Suprapubic skin (tissue), 4 donors: Measurements from ENCODE around the gene KRTAP10-6. TPM values are rescaled to one million over a fixed set of nuclear protein-coding genes. Genes with fewer than 3 reads are reported as not detected.

Experiments used
- DNase-seq, 2 donors: peaks; one replicate each; pipeline ENCODE4 v3.0.0-alpha.2; 2019; ENCODE audit warnings: low spot score in 2 of 2
- H3K27ac ChIP-seq: fragments of 200-600 bp; sonication (generic); one replicate; pipeline ENCODE4 v1.5.1; 2019
- H3K27me3 ChIP-seq: fragments of 200-600 bp; sonication (generic); one replicate; pipeline ENCODE4 v1.5.1; 2019
- H3K36me3 ChIP-seq: fragments of 200-600 bp; sonication (generic); one replicate; pipeline ENCODE4 v1.5.1; 2019
- H3K4me1 ChIP-seq: fragments of 200-600 bp; sonication (generic); one replicate; pipeline ENCODE4 v1.5.1; 2019
- H3K4me3 ChIP-seq: fragments of 200-600 bp; sonication (generic); one replicate; pipeline ENCODE4 v1.5.1; 2019; ENCODE audit warnings: mild to moderate bottlenecking
- H3K9me3 ChIP-seq: fragments of 200-600 bp; sonication (generic); one replicate; pipeline ENCODE4 v1.5.1; 2019
- EP300 ChIP-seq: sonication (generic); formaldehyde crosslinking; IDR thresholded peaks from one replicate; pipeline ENCODE4 v1.6.1; 2017; ENCODE audit warnings: antibody characterized with exemption
- POLR2A ChIP-seq, 2 donors: fragments of 450-650 bp; IDR thresholded peaks; one replicate each; pipeline ENCODE4 v1.6.1; 2017; ENCODE audit warnings: antibody characterized with exemption in 2 of 2, mild to moderate bottlenecking in 2 of 2, moderate library complexity in 2 of 2
- POLR2AphosphoS5 ChIP-seq, 3 donors: sonication (generic); formaldehyde crosslinking; IDR thresholded peaks; one replicate each; pipeline ENCODE4 v1.6.1; 2017; ENCODE audit warnings: antibody characterized with exemption in 3 of 3
- WGBS: methylation state at CpG from one replicate; pipeline ENCODE4 v1.1.5; 2018; 5-methylcytosine and 5-hydroxymethylcytosine counted together
- total RNA-seq, 4 donors: library from RNA; depleted of rRNA; stranded (reverse); fragments of >200 nt; gene quantifications; one replicate each; pipeline ENCODE4 v1.1.0, GENCODE V29; 2016
- TF ChIP-seq, protein P1 (sequence below), 2 donors: fragments of 200-600 bp in 1 of 2; fragments of 450-650 bp in 1 of 2; sonication (generic) in 1 of 2; IDR thresholded peaks; one replicate each; pipeline ENCODE4 v1.5.1; 2016 to 2019; ENCODE audit warnings: antibody characterized with exemption in 2 of 2, mild to moderate bottlenecking in 1 of 2, moderate library complexity in 1 of 2

The KRTAP10-6 gene
- total RNA-seq, 4 donors from 2014 or later = 2.0 to 3.1 TPM; not detected in 2

DNA sequence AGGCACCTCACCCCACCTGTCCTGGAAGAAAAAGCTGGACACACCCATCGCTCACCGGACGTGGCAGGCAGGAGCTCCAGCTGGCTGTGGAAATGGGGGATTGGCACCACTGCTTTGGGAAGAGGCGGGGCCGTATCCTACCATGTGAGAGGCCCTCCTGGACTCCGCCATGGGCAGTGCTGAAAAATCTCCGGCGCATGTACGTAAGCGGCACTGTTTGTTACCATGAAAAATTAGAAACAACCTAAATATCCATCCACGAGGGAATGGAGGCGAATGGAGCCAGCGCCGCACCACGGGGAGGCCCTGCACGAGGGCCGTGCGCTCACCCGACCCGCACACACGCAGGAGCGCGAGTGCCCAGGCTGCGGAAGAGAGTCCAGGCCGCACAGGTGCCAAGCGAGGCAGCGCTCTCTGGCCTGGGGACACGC is 22.7 kb upstream of the KRTAP10-6 start:
- DNase-seq = peak in 1 of 2 donors; percentile 70
- no peak overlapping the region for H3K4me3 ChIP-seq

DNA sequence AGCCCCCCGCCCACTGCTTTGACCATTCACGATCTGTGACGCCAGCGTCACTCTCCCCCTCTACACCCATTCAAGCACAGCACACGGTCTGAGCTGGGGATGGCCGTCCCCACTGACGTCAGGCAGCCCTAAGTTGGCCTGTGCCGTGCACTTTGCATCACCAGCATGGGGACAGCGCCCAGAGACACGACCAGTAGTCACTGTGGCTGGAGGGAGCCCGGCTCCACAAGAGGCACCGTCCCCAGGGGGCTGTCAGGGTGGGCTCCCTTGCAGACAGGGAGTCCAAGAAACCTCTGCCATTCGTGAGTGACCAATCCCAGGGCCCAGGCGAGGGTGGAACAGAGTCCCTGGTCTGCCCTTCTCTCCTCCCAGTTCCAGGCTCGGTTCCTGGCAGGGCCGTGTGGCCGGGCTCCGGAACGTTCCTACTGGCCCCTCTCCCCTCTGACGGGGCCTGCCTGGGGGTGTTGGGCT is 21.9 kb upstream of the KRTAP10-6 start:
- DNase-seq = no peak
- peaks cover 8% of the 10 kb centered on the region for H3K9me3 ChIP-seq
- no peak overlapping the region for H3K4me3 ChIP-seq
- H3K36me3 ChIP-seq = no peaks in the 10 kb centered on the region
- no peak overlapping the region for H3K27ac ChIP-seq
- no peaks in the 10 kb centered on the region for H3K4me1 ChIP-seq
- no peak for TF ChIP-seq POLR2AphosphoS5 (IDR thresholded peaks at IDR 0.05)
- TF ChIP-seq, protein P1, sequence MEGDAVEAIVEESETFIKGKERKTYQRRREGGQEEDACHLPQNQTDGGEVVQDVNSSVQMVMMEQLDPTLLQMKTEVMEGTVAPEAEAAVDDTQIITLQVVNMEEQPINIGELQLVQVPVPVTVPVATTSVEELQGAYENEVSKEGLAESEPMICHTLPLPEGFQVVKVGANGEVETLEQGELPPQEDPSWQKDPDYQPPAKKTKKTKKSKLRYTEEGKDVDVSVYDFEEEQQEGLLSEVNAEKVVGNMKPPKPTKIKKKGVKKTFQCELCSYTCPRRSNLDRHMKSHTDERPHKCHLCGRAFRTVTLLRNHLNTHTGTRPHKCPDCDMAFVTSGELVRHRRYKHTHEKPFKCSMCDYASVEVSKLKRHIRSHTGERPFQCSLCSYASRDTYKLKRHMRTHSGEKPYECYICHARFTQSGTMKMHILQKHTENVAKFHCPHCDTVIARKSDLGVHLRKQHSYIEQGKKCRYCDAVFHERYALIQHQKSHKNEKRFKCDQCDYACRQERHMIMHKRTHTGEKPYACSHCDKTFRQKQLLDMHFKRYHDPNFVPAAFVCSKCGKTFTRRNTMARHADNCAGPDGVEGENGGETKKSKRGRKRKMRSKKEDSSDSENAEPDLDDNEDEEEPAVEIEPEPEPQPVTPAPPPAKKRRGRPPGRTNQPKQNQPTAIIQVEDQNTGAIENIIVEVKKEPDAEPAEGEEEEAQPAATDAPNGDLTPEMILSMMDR (IDR thresholded peaks at IDR 0.05) = no peak
- TF ChIP-seq POLR2A (IDR thresholded peaks at IDR 0.05) = no peak
- no peak for TF ChIP-seq EP300
- peaks cover 38% of the 10 kb centered on the region for H3K27me3 ChIP-seq
- WGBS = 80% methylated on average over 10 of the region's 20 CpGs

More for the DNA sequence above, 22.7 kb upstream of the KRTAP10-6 start:
- H3K27ac ChIP-seq = no peak overlapping the region
- TF ChIP-seq, protein P1 (IDR thresholded peaks at IDR 0.05) = no peak
- TF ChIP-seq POLR2A (IDR thresholded peaks at IDR 0.05) = no peak
- no peak for TF ChIP-seq POLR2AphosphoS5 (IDR thresholded peaks at IDR 0.05)
- TF ChIP-seq EP300 = no peak
- H3K9me3 ChIP-seq = peaks cover 6% of the 10 kb centered on the region
- 89% methylated on average over 28 of the region's 28 CpGs for WGBS
- peaks cover 38% of the 10 kb centered on the region for H3K27me3 ChIP-seq
- H3K4me1 ChIP-seq = no peaks in the 10 kb centered on the region
- no peaks in the 10 kb centered on the region for H3K36me3 ChIP-seq

DNA sequence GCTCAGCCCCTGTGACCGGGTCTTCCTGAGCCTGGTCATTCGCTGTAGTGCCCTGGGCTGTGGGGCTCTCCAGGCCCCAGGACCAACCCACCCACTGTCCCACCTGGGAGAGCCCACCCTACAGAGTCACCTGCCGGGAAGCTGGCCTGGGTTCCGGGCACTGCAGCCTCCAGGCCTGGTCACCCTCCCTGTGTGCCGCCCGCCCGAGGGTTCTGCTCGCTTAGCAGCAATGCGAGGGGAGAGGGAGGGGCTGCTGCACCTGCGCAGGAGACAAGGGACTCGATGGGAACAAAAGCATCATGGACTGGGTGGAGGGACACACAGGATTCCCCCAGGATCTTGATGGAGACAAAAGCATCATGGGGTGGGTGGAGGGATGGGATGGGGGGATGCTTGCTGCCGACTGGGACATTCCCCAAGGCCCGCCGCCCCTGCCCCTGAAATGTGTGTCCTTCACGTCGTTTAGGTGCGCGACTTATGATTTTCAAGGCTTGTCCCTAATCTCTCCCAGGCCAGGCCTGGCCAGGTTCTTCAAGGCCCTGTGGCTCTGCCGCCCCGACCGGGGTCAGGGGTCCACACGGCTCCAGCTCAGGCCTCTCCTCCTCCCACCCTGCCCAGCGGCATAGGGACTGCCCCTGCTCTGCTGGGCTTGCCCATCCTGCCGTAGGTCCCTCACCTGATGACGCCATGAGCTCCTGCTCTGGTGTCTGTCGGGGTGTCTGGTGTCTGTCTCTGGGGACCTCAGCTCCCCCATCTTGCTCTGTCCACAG is 21.3 kb upstream of the KRTAP10-6 start:
- no peak for DNase-seq
- TF ChIP-seq POLR2A (IDR thresholded peaks at IDR 0.05) = no peak
- TF ChIP-seq POLR2AphosphoS5 (IDR thresholded peaks at IDR 0.05) = no peak
- TF ChIP-seq, protein P1 (IDR thresholded peaks at IDR 0.05) = no peak
- TF ChIP-seq EP300 = no peak
- no peaks in the 10 kb centered on the region for H3K36me3 ChIP-seq
- WGBS = 91% methylated on average over 24 of the region's 26 CpGs
- no peak overlapping the region for H3K4me3 ChIP-seq
- H3K9me3 ChIP-seq = peaks cover 11% of the 10 kb centered on the region
- H3K27ac ChIP-seq = no peak overlapping the region
- no peaks in the 10 kb centered on the region for H3K4me1 ChIP-seq
- H3K27me3 ChIP-seq = peaks cover 38% of the 10 kb centered on the region

DNA sequence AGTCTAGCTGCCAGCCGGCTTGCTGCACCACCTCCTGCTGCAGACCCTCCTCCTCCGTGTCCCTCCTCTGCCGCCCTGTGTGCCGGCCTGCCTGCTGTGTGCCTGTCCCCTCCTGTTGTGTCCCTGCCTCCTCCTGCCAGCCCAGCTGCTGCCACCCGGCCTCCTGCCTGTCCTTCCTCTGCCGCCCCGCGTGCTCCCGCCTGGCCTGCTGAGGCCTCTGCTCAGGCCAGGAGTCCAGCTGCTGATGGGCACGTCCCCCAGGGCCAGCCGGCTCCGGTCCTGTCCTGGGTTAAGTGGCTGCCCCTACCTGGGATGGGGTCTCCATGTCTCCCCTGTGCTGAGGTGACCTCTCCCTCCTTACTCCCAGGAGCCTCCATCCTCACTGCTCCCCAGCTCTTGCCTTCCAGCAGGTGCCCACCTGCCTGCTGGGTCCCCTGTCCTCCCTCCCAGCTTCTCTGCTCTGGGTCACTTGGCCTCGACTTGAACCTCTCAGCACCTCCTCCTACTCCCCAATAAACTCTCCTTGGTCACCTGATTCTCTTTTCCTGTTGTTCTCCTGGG is 20.4 kb upstream of the KRTAP10-6 start:
- no peak overlapping the region for H3K4me3 ChIP-seq
- no peak overlapping the region for H3K27ac ChIP-seq
- no peaks in the 10 kb centered on the region for H3K36me3 ChIP-seq
- no peak for DNase-seq
- TF ChIP-seq, protein P1 (IDR thresholded peaks at IDR 0.05) = no peak
- no peak for TF ChIP-seq POLR2A (IDR thresholded peaks at IDR 0.05)
- TF ChIP-seq EP300 = no peak
- TF ChIP-seq POLR2AphosphoS5 (IDR thresholded peaks at IDR 0.05) = no peak
- peaks cover 38% of the 10 kb centered on the region for H3K27me3 ChIP-seq
- no peaks in the 10 kb centered on the region for H3K4me1 ChIP-seq
- peaks cover 11% of the 10 kb centered on the region for H3K9me3 ChIP-seq
- 81% methylated on average over 4 of the region's 13 CpGs for WGBS

DNA sequence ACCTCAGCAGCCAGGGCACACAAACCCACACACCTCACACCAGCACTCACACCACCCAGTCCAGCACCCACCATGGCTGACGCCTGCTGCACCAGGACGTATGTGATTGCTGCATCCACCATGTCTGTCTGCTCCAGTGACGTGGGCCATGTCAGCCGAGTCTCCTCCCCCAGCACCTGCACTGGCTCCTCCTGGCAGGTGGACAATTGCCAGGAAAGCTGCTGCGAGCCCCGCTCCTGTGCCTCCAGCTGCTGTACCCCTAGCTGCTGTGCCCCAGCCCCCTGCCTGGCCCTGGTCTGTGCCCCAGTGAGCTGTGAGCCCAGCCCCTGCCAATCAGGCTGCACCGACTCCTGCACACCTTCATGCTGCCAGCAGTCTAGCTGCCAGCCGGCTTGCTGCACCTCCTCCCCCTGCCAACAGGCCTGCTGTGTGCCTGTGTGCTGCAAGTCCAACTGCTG is 19.8 kb upstream of the KRTAP10-6 start, which contains the start of gene KRTAP10-8:
Gene KRTAP10-8, plus strand, starts transcription at position 51 of the 458 bp plus-strand sequence. Its CDS starts 22 bp downstream, at position 73.
- Histone ChIP-seq H3K27ac (no peak within 1 kb of the TSS), H3K9me3 (peaks cover 11% of the 10 kb centered on the region), H3K4me3 (no peak within 1 kb of the TSS), H3K27me3 (peaks cover 35% of the 10 kb centered on the region), H3K36me3 (no peaks in the 10 kb centered on the region), H3K4me1 (no peaks in the 10 kb centered on the region)
- DNase-seq = no peak
- TF ChIP-seq POLR2A (IDR thresholded peaks at IDR 0.05) (no peak), POLR2AphosphoS5 (IDR thresholded peaks at IDR 0.05) (no peak), EP300 (no peak)
- TF ChIP-seq, protein P1 (IDR thresholded peaks at IDR 0.05) = no peak
- WGBS = 98% methylated on average over 7 of the region's 8 CpGs
